ENCODE results near the gene TMEM80.
A peak's percentile ranks its signal among the peaks of the same experiment; 100 is the strongest.
"Not testable (repeated sequence)": the region's sequence is repeated elsewhere in the genome, so short reads cannot be mapped to it uniquely, and the experiment has no call there.

The TMEM80 gene

DNA sequence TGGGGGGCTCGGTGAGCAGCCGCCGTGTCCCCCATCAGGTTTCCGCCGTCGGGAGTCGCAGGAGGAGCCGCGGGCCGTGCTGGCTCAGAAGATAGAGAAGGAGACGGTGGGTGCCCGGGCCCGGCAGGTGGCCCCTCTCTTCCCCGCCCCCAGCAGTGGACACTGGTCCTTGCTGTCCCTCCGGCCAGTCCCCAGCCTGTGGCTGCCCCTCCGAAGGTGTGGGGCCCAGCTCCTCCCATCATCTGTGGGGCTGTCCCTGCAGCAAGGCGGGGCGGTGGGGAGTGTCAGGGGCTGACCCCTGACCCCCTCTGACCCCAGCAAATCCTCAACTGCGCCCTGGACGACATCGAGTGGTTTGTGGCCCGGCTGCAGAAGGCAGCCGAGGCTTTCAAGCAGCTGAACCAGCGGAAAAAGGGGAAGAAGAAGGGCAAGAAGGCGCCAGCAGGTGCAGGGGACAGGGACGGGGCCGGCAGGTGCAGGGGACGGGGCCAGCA, 25.7 kb downstream of the TMEM80 start:
- no peak for DNase-seq (ENCODE audit: low spot score)

DNA sequence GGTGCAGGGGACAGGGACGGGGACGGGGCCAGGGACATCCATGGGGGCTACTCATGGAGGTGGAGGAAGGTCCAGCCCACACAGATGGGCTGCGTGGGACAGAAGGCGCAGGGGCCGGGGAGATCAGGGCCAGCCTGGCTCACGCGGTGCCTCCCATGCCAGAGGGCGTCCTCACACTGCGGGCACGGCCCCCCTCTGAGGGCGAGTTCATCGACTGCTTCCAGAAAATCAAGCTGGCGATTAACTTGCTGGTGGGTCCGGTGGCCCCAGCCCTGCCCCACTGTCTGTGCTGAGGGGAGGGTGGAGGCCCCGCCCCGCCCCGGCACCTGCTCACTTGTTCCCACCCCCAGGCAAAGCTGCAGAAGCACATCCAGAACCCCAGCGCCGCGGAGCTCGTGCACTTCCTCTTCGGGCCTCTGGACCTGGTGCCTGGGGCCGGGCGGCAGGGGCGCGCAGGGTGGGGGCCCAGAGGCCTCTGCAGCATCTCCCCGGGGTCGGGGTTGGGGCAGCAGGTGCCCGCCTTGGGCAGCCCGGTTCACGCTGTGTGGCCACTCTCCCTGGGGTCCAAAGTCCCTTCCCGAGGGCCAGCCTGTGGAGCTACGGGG, 26.2 kb downstream of the TMEM80 start:
- peak; percentile 48 for DNase-seq (ENCODE audit: low spot score)

- no peak for DNase-seq (ENCODE audit: low spot score)
Measured at GRCh38 chr11:722346-722811, 26.8 kb downstream of the TMEM80 start.

- DNase-seq (ENCODE audit: low spot score) = peak; percentile 70
Measured at GRCh38 chr11:723120-723883, 27.7 kb downstream of the TMEM80 start.

DNA sequence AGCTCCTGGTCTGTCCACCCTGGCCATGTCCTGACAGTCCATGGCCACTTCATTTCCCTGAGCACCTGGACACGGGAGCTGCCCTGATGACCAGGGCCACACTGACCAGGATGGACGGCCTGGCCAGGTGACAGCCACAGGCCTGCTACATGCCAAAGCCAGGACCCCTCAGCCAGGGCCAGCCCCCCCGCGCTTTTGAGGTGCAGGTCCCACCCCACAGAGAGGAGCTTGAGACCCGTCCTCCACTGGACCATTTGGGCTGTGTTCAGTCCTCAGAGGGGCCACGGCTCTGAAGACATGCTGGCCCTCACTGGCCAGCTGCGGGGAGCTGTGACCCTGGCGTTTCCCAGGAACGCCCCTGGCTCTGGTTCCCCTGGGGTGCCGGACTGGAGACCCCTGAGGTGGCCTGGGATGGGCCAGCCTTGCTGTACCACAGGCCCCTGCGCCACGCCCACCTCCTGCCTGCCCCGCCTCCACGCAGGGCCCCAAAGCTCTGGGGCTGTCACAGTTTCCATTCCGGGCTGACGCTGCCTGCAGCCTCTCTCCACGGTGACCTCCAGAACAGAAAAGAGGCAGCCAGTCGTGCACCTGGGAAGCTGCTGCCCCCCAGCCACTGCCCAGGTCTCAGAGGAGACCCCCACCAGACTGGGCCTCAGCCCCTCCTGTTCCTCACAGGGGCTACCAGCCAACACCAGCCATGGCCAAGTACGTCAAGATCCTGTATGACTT, 28.6 kb downstream of the TMEM80 start:
- DNase-seq (ENCODE audit: low spot score) = no peak

GRCh38 chr11:724778-725386, 29.3 kb downstream of the TMEM80 start:
- no peak for DNase-seq (ENCODE audit: low spot score)

- no peak for DNase-seq (ENCODE audit: low spot score)
Measured at GRCh38 chr11:725624-726202, 30.1 kb downstream of the TMEM80 start.

- DNase-seq (ENCODE audit: low spot score) = peak; percentile 47
Measured at GRCh38 chr11:726278-727220, 30.9 kb downstream of the TMEM80 start.

DNA sequence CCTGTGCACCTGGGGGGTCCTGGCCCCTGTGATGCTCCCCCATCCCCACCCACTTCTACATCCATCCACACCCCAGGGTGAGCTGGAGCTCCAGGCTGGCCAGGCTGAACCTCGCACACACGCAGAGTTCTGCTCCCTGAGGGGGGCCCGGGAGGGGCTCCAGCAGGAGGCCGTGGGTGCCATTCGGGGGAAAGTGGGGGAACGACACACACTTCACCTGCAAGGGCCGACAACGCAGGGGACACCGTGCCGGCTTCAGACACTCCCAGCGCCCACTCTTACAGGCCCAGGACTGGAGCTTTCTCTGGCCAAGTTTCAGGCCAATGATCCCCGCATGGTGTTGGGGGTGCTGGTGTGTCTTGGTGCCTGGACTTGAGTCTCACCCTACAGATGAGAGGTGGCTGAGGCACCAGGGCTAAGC, 31.7 kb downstream of the TMEM80 start:
- DNase-seq (ENCODE audit: low spot score) = no peak

DNA sequence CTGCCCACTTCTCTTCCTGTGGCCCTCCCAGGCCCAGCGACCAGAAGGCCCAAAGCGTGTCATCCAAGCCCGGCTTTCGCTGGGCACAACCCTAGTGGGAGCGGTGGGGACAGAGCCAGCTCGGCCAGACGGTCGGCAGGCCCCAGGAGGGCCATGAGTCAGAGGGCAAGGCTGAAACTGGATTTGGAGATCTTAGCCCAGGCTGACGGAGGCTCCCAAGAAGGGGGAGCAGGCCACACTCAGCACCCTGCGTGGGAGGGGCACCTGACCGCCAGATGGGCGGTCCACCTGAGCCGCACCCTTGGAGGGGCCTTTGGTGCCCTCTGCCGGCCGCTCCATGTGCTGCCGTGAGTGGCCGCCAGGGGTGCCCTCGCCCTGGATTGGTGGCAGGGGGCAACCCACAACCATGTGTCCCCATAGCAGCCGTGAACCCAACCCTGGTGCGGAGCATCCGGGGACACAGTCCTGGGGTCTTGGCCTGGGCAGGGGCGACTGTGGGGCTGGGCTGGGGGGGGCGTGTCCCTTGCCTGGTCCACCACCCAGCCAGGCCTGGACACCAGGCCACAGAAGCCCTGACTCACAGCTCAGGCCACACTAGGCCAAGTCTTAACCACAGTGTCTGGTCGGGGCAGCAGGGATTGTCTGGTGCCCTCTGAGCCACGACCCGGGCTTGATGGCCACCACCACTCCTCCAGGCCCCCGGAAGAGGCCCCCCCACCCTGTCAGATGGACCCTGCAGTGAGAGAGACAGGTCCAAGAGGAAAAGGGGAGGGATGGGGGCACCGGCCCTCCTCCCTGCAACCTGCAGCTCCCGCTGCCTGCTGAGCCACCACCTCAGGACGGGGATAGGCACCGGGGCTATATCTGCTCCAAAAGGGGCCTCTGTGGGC, 32.5 kb downstream of the TMEM80 start:
- DNase-seq (ENCODE audit: low spot score) = peak; percentile 80

DNA sequence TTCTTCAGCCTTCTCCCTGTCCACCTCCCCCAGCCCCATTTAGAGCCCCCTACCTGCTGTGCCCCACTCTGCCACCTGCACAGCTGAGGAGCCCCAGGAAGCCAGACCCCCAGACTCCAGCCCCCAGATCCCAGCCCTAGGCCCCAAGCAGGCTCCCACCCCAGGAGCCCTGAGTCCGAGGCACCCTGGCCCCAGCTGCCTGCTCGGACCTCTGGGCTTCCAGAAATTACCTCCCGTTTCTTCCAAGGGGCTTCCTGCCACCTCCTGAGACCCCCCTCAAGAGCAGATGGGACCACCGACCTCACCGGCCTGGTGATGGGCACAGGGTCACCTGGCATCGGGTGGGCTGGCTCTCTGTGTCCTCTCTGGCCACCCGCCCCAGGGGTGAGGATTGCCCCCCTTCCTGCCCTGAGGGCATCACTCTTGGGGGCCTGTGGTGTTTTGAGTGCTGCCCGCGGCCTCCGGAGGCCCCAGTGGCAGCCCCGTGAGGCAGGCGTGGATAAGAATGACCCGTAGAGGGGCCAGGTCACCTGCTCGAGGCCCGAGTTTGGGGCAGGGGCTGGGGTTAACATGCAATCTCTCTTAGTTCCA, 33.4 kb downstream of the TMEM80 start:
- DNase-seq (ENCODE audit: low spot score) = no peak

- DNase-seq (ENCODE audit: low spot score) = no peak
Measured at GRCh38 chr11:729492-730074, 34.0 kb downstream of the TMEM80 start.

DNA sequence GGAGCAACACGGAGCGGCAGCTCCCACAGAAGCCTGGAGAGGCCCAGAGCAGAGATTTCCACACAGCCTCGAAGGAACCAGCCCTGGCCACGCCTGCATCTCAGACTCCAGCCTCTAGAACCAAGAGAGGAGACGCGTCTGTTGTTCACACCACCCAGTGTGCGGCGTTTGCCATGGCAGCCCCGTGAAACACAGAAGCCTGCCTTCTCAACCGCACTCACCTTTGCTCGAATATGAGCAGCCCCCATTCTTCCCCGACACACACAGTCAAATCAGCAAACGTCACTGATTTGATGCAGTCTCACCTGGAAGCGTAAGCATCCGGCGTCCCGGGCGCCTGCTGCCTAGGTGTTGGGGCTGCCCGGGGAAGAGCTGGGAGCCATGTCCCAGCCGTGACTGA, 37.5 kb downstream of the TMEM80 start:
- DNase-seq (ENCODE audit: low spot score) = no peak

GRCh38 chr11:734541-734940, 38.9 kb downstream of the TMEM80 start:
- DNase-seq (ENCODE audit: low spot score) = not testable (repeated sequence)

GRCh38 chr11:737366-737765, 41.8 kb downstream of the TMEM80 start:
- DNase-seq (ENCODE audit: low spot score) = no peak

- not testable (repeated sequence) for DNase-seq (ENCODE audit: low spot score)
Measured at GRCh38 chr11:737899-738298, 42.3 kb downstream of the TMEM80 start.

- DNase-seq (ENCODE audit: low spot score) = no peak
Measured at GRCh38 chr11:742156-742546, 46.5 kb downstream of the TMEM80 start.

GRCh38 chr11:742571-743201, 47.1 kb downstream of the TMEM80 start:
- no peak for DNase-seq (ENCODE audit: low spot score)

GRCh38 chr11:745428-745827, 49.8 kb downstream of the TMEM80 start:
- DNase-seq (ENCODE audit: low spot score) = no peak
